GM12874 (cell line): Measurements from ENCODE around the gene MYRFL.

ENCODE experiments used
- CTCF ChIP-seq: IDR thresholded peaks from 2 replicates; pipeline ENCODE4 v1.5.1; 2011; ENCODE audit warnings: low read depth, mild to moderate bottlenecking, control low read depth, low read length, moderate library complexity; ENCODE audit not compliant: insufficient read depth

Gene MYRFL

GRCh38 chr12:69934011-69934410, 109.0 kb downstream of the MYRFL start:
- no peak for TF ChIP-seq CTCF

GRCh38 chr12:69935651-69936100, 110.6 kb downstream of the MYRFL start:
- no peak for TF ChIP-seq CTCF

- no peak for TF ChIP-seq CTCF
Measured at GRCh38 chr12:69936214-69936731, 111.2 kb downstream of the MYRFL start.

- TF ChIP-seq CTCF: no peak
Measured at GRCh38 chr12:69936766-69937165, 111.7 kb downstream of the MYRFL start.

- TF ChIP-seq CTCF: no peak
Measured at GRCh38 chr12:69947123-69947522, 122.1 kb downstream of the MYRFL start.

- TF ChIP-seq CTCF: no peak
Measured at GRCh38 chr12:69947897-69948296, 122.9 kb downstream of the MYRFL start.

GRCh38 chr12:69948851-69949250, 123.8 kb downstream of the MYRFL start:
- TF ChIP-seq CTCF: no peak
